ENCODE data around the gene FIG4.

GRCh38 chr6:109739686-109740085, 48.6 kb downstream of the FIG4 start:
- no peak for TF ChIP-seq CTCF (IDR thresholded peaks at IDR 0.05)
- no peak for TF ChIP-seq EP300 (IDR thresholded peaks at IDR 0.05)
- no peak for TF ChIP-seq POLR2A (IDR thresholded peaks at IDR 0.05)

Data from stomach (tissue), 4 donors.